ENCODE results near the gene ZNF12.

Gene ZNF12

DNA sequence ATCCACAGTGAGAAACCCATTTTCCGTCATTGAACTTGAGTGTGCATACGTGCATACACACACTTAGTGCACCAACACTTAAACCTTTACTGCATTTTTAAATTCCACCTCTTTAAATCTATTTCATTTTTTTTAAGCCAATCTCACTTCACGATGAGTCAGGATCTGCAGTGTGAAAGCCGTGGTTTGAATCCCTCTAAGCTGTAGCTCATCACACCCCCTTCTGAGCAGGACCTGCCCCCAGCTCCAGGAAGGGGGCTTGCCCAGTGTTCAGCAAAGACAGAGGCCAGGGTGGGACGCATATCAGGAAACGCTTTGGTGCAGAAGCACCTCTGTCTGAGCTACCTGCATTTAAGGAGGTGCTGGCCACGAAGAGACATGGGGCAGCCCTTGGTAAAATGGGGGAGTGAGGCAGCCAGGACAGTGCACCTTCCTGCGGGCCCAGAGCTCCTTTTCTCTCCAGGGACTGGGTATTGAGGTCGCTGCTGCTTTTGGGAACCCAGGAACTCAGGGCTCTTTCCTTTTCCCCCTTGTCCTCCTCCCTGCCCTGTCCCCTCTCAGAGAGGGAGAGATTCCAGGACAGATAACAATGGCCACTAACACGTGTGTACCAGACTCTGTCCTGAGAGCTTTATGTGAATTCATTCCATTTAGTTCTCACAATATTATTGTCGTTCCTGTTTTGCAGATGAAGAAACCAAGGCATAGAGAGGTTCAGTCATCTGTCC lies 48.0 kb downstream of the ZNF12 start:
- FAIRE-seq (no peak), DNase-seq (ENCODE audit: insufficient read length) (no peak)
- TF ChIP-seq POLR2A (IDR thresholded peaks at IDR 0.05; ENCODE audit: low read depth, low read length) = no peak
- TF ChIP-seq POLR2AphosphoS5 (IDR thresholded peaks at IDR 0.05; ENCODE audit: low read depth, low read length) = no peak
- no peak for TF ChIP-seq TAF1 (IDR thresholded peaks at IDR 0.05; ENCODE audit: borderline replicate concordance, low read depth, low read length)

DNA sequence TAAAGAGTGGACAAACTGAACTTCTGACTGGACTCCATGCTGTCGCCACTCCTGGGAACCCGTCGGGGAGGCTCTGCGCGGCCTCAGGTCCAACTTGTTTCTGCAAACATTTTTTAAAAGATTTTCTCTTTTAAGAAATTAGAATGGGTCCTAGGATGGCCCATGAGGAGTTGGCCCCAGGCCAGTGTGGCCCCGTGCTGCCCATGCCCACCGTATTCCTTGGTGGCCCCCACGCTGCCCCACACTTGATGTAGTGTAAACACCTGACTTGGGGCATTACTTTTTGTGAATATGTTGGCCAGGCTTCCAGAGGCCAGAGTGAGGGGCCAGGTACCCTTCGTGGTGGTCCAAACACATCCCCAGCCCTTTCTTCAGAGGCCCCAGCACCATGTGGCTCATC lies 50.3 kb downstream of the ZNF12 start:
- DNase-seq (ENCODE audit: insufficient read length) = no peak

DNA sequence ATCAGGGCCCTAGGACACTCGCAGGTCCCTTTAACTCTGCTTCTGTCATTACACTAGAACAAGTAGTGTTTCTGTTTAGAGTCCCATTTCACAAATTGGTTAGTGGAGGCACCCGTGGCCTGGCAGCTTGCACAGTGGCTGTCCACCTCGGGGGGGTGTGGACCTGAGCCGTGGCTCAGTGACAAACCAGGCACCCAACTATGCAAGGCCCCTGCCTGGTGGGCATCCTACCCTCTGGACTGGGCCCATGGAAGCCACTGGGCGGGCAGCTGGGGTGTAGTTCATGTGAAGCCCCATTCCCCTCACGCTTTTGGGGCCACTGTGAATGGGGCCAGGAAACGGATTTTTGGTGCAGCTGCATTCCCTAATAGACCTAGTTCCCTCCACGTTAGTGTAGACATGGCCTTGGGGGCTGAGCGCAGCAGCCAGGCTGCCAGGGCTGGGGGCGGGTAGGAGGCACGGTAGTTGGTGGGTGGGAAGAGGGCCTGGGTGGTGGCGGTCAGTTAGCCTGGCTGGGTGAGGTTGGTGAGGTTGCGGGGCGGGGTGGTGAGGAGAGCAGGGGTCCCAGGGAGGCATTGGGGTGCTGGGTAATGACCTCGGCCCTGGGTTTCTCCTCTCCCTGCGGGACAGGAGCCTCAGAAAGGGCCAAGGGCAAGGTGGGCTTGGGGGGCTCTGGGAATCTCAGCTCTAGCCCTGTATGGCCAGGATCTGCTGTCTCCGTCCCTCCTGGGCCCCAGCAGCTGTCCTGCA lies 50.9 kb downstream of the ZNF12 start:
- no peak for TF ChIP-seq POLR2AphosphoS5 (IDR thresholded peaks at IDR 0.05; ENCODE audit: low read depth, low read length)
- FAIRE-seq = no peak
- DNase-seq (ENCODE audit: insufficient read length) = no peak

More for the DNA sequence above, 50.3 kb downstream of the ZNF12 start:
- TF ChIP-seq POLR2A (IDR thresholded peaks at IDR 0.05; ENCODE audit: low read depth, low read length) = no peak
- TF ChIP-seq TAF1 (IDR thresholded peaks at IDR 0.05; ENCODE audit: borderline replicate concordance, low read depth, low read length) = no peak
- TF ChIP-seq POLR2AphosphoS5 (IDR thresholded peaks at IDR 0.05; ENCODE audit: low read depth, low read length) = no peak
- FAIRE-seq = no peak

DNA sequence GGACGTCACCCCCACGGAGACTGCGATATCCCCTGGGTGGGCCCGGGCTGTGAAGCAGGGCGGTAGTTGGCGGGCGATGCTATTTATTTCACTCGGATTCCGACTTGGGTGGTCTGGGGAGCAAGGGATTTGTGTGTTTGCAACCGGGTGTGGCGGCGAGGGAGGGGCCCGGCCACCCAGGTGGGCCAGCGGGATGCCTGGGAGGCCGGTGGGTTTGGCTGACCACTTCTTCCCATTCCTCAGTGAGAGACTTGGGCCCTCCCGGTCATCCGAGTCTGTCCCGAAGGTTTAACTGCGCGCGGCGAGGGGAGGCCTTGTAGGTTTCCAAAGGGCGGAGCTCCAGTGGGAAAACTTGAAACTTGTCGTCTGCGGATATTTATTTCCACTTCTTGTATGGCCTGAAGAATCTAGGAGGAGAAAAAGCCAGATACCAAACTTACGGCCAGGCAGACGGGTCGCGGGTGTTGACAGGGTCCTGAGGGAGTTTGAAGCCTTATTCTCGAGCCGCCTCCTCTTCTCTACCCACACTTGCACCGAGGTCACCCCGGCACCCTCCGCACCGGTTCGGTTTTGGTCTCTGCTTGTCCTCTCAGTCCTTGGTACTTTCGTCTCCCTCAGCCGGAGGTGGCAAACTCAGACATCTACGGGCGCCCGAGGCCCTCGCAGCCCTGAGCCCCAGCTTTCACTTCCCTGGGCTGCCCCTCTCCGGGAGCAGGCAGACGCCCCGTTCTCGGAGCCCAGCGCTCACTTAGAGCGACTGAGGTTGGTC lies 51.7 kb downstream of the ZNF12 start:
- no peak for TF ChIP-seq TAF1 (IDR thresholded peaks at IDR 0.05; ENCODE audit: borderline replicate concordance, low read depth, low read length)
- TF ChIP-seq POLR2AphosphoS5 (IDR thresholded peaks at IDR 0.05; ENCODE audit: low read depth, low read length) = no peak
- no peak for TF ChIP-seq POLR2A (IDR thresholded peaks at IDR 0.05; ENCODE audit: low read depth, low read length)
- no peak for FAIRE-seq
- no peak for DNase-seq (ENCODE audit: insufficient read length)

DNA sequence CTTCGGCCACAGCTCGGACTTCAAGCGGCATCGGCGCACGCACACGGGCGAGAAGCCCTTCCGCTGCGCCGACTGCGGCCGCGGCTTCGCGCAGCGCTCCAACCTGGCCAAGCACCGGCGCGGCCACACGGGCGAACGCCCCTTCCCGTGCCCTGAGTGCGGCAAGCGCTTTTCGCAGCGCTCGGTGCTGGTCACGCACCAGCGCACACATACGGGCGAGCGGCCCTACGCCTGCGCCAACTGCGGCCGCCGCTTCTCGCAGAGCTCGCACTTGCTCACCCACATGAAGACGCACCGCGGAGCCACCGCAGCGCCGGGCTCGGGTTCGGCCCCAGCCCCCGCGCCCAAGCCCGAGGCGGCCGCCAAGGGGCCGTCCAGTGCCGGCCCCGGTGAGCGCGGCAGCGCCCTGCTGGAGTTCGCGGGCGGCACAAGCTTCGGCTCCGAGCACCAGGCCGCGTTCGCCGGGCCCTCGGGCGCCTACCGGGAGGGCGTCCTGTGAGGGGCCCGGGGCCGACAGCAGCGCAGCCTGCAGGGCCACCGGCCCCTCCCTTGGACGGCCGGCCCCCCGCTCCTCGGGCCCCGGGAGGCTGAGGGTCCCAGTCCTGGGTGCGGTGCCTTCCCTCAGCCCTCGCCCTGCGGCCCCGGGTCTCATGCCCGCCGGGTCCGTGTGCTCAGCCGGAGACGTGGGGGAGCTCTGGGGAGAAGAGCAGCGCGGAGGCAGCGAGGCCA lies 52.5 kb downstream of the ZNF12 start:
- TF ChIP-seq POLR2AphosphoS5 (IDR thresholded peaks at IDR 0.05; ENCODE audit: low read depth, low read length) = no peak
- no peak for TF ChIP-seq POLR2A (IDR thresholded peaks at IDR 0.05; ENCODE audit: low read depth, low read length)
- TF ChIP-seq TAF1 (IDR thresholded peaks at IDR 0.05; ENCODE audit: borderline replicate concordance, low read depth, low read length) = no peak
- FAIRE-seq = no peak
- DNase-seq (ENCODE audit: insufficient read length) = no peak

DNA sequence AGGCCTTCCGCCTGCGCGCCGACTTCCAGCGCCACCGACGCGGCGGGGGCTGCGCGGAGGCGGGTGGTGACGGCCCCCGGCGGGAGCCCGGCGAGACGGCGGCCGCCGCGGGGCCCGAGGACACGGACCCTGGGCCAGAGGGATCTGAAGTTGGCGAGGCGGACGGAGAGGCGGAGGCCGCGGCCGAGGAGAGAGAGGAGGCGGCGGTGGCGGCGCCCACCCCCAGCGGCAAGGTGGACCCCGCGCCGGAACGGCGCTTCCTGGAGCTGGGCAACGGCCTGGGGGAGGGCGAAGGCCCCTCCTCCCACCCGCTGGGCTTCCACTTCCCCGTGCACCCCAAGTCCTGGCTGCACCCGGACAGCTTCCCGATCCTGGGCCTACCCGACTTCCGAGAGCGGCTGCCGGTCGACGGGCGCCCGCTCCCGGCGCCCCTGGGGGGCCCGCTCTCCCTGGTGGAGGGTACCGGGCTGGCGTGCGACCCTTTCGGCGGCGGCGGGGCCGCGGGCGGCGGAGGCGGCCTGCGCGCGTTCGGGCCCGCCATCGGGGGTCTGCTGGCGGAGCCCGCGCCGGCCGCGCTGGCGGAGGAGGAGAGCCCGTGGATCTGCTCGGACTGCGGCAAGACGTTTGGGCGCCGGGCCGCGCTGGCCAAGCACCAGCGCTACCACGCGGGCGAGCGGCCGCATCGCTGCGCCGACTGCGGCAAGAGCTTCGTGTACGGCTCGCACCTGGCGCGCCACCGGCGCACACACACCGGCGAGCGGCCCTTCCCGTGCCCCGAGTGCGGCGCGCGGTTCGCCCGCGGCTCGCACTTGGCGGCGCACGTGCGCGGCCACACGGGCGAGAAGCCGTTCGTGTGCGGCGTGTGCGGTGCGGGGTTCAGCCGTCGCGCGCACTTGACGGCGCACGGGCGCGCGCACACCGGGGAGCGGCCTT lies 53.4 kb downstream of the ZNF12 start:
- DNase-seq (ENCODE audit: insufficient read length) (peak; percentile 27), FAIRE-seq (no peak)
- no peak for TF ChIP-seq TAF1 (IDR thresholded peaks at IDR 0.05; ENCODE audit: borderline replicate concordance, low read depth, low read length)
- no peak for TF ChIP-seq POLR2AphosphoS5 (IDR thresholded peaks at IDR 0.05; ENCODE audit: low read depth, low read length)
- TF ChIP-seq POLR2A (IDR thresholded peaks at IDR 0.05; ENCODE audit: low read depth, low read length) = no peak

DNA sequence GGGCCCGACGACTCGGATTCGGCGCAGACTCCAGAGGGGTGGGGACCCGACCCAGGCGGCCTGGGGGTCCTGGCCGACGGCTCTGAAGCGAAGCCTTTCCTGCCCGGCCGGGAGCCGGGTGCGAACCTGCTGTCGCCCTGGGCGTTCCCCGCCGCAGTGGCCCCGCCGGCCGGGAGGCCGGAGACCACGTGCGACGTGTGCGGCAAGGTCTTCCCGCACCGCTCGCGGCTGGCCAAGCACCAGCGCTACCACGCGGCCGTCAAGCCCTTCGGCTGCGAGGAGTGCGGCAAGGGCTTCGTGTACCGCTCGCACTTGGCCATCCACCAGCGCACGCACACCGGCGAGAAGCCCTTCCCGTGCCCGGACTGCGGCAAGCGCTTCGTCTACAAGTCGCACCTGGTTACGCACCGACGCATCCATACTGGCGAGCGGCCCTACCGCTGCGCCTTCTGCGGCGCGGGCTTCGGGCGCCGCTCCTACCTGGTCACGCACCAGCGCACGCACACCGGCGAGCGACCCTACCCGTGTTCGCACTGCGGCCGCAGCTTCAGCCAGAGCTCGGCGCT lies 54.2 kb downstream of the ZNF12 start:
- FAIRE-seq = no peak
- TF ChIP-seq POLR2AphosphoS5 (IDR thresholded peaks at IDR 0.05; ENCODE audit: low read depth, low read length) (no peak), TAF1 (IDR thresholded peaks at IDR 0.05; ENCODE audit: borderline replicate concordance, low read depth, low read length) (no peak), POLR2A (IDR thresholded peaks at IDR 0.05; ENCODE audit: low read depth, low read length) (no peak)
- DNase-seq (ENCODE audit: insufficient read length) = peak; percentile 30

- DNase-seq (ENCODE audit: insufficient read length) (no peak), FAIRE-seq (no peak)
- TF ChIP-seq POLR2AphosphoS5 (IDR thresholded peaks at IDR 0.05; ENCODE audit: low read depth, low read length) (no peak), POLR2A (IDR thresholded peaks at IDR 0.05; ENCODE audit: low read depth, low read length) (no peak), TAF1 (IDR thresholded peaks at IDR 0.05; ENCODE audit: borderline replicate concordance, low read depth, low read length) (no peak)
Observed at GRCh38 chr7:6651851-6652445, 54.8 kb downstream of the ZNF12 start.

- TF ChIP-seq TAF1 (IDR thresholded peaks at IDR 0.05; ENCODE audit: borderline replicate concordance, low read depth, low read length) = no peak
- TF ChIP-seq POLR2AphosphoS5 (IDR thresholded peaks at IDR 0.05; ENCODE audit: low read depth, low read length) = no peak
- no peak for TF ChIP-seq POLR2A (IDR thresholded peaks at IDR 0.05; ENCODE audit: low read depth, low read length)
- DNase-seq (ENCODE audit: insufficient read length) (no peak), FAIRE-seq (no peak)
Observed at GRCh38 chr7:6650521-6651011, 56.2 kb downstream of the ZNF12 start.

Data from GM12892 (cell line).